Calu3 (cell line): ENCODE data around the gene CCDC85C. TPM values are rescaled to one million over a fixed set of nuclear protein-coding genes. Genes with fewer than 3 reads are reported as not detected.

Source experiments
- BruUV-seq: library from RNA; stranded (reverse); fragments of 400-500 nt; replicated peaks from 2 replicates; lab custom pipeline; 2021; lab: Mats Ljungman, UMichigan
- CTCF ChIA-PET: fragments of 300-600 bp; sonication (Branson Sonifier 250); formaldehyde crosslinking; loops from one replicate; lab custom pipeline; 2022; ENCODE audit warnings: antibody characterized with exemption; lab: Charles Lee
- DNase-seq: peaks from one replicate; pipeline ENCODE4 v3.0.0; 2022
- H3K27ac Mint-ChIP-seq: one replicate; pipeline ENCODE4 v1.8.0; 2022; ENCODE audit warnings: mixed read lengths; ENCODE audit not compliant: unreplicated experiment
- H3K27me3 Mint-ChIP-seq: one replicate; pipeline ENCODE4 v1.8.0; 2022; ENCODE audit warnings: mixed read lengths; ENCODE audit not compliant: unreplicated experiment
- H3K36me3 Mint-ChIP-seq: one replicate; pipeline ENCODE4 v1.8.0; 2022; ENCODE audit warnings: mild to moderate bottlenecking, moderate library complexity, mixed read lengths; ENCODE audit not compliant: insufficient read depth, unreplicated experiment
- H3K4me1 Mint-ChIP-seq: one replicate; pipeline ENCODE4 v1.8.0; 2022; ENCODE audit warnings: mild to moderate bottlenecking, low read depth, mixed read lengths; ENCODE audit not compliant: unreplicated experiment
- H3K4me3 Mint-ChIP-seq: one replicate; pipeline ENCODE4 v1.8.0; 2022; ENCODE audit warnings: mild to moderate bottlenecking, low read depth, moderate library complexity, mixed read lengths; ENCODE audit not compliant: unreplicated experiment
- H3K9me3 Mint-ChIP-seq: one replicate; pipeline ENCODE4 v1.8.0; 2022; ENCODE audit warnings: low read depth, mixed read lengths; ENCODE audit not compliant: unreplicated experiment
- intact Hi-C: fragments of 100-400 bp; cut with micrococcal nuclease; formaldehyde crosslinking; loops from one replicate; pipeline ENCODE4 v1.10.0; 2022; ENCODE audit not compliant: unreplicated experiment
- total RNA-seq: library from RNA; stranded (reverse); gene quantifications from 2 replicates; pipeline ENCODE4 v1.2.3, GENCODE V29; 2022
- TF ChIP-seq, protein P1 (sequence below): fragments of 200-600 bp; IDR thresholded peaks from one replicate; pipeline ENCODE4 v1.8.0; 2022; ENCODE audit warnings: antibody characterized with exemption; ENCODE audit not compliant: unreplicated experiment

Gene CCDC85C
- total RNA-seq, 1 experiment from 2014 or later: 45.1 TPM

GRCh38 chr14:99550387-99550992 is 53.5 kb downstream of the CCDC85C start:
- no peak for DNase-seq
- TF ChIP-seq, protein P1, sequence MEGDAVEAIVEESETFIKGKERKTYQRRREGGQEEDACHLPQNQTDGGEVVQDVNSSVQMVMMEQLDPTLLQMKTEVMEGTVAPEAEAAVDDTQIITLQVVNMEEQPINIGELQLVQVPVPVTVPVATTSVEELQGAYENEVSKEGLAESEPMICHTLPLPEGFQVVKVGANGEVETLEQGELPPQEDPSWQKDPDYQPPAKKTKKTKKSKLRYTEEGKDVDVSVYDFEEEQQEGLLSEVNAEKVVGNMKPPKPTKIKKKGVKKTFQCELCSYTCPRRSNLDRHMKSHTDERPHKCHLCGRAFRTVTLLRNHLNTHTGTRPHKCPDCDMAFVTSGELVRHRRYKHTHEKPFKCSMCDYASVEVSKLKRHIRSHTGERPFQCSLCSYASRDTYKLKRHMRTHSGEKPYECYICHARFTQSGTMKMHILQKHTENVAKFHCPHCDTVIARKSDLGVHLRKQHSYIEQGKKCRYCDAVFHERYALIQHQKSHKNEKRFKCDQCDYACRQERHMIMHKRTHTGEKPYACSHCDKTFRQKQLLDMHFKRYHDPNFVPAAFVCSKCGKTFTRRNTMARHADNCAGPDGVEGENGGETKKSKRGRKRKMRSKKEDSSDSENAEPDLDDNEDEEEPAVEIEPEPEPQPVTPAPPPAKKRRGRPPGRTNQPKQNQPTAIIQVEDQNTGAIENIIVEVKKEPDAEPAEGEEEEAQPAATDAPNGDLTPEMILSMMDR: no peak
- BruUV-seq: no TSS peak
- H3K4me1 Mint-ChIP-seq: peaks cover 28% of the 10 kb centered on the region
- no peaks in the 10 kb centered on the region for H3K36me3 Mint-ChIP-seq
- H3K9me3 Mint-ChIP-seq: no peaks in the 10 kb centered on the region
- no peaks in the 10 kb centered on the region for H3K27me3 Mint-ChIP-seq
- CTCF ChIA-PET: no interaction called here
- H3K4me3 Mint-ChIP-seq: no peak overlapping the region
- intact Hi-C loops: no loop called here
- no peak overlapping the region for H3K27ac Mint-ChIP-seq

DNA sequence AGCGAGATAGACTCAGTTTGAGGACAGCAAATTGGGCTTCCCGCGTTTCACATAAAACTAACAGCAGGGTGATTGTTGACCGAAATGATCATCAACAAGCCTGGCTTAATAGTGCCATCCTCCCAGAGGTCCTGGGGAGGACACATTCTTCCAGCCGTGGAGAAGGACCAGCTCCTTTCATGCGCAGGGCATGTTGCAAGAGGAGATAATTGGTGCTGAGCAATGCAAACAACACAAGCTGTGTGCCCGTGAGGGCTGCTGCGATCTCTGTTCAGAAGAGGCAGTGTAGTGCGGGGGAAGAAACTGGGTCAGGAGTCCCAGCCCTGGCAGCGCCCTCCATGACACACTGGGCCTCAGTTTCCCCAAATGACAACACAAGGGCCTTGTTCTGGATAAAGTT is 54.3 kb downstream of the CCDC85C start:
- BruUV-seq: no TSS peak
- H3K27ac Mint-ChIP-seq: no peak overlapping the region
- peaks cover 20% of the 10 kb centered on the region for H3K4me1 Mint-ChIP-seq
- no peak for DNase-seq
- H3K27me3 Mint-ChIP-seq: no peaks in the 10 kb centered on the region
- H3K9me3 Mint-ChIP-seq: no peaks in the 10 kb centered on the region
- no peaks in the 10 kb centered on the region for H3K36me3 Mint-ChIP-seq
- CTCF ChIA-PET: no interaction called here
- TF ChIP-seq, protein P1: no peak
- intact Hi-C loops: no loop called here
- no peak overlapping the region for H3K4me3 Mint-ChIP-seq

- no peaks in the 10 kb centered on the region for H3K9me3 Mint-ChIP-seq
- no peak overlapping the region for H3K4me3 Mint-ChIP-seq
- H3K4me1 Mint-ChIP-seq: peaks cover 13% of the 10 kb centered on the region
- no peak overlapping the region for H3K27ac Mint-ChIP-seq
- CTCF ChIA-PET: no interaction called here
- no peaks in the 10 kb centered on the region for H3K27me3 Mint-ChIP-seq
- H3K36me3 Mint-ChIP-seq: no peaks in the 10 kb centered on the region
- no peak for DNase-seq
- BruUV-seq: no TSS peak
- intact Hi-C loops: no loop called here
- TF ChIP-seq, protein P1: no peak
Observed at GRCh38 chr14:99548871-99549515, 55.0 kb downstream of the CCDC85C start.

- Mint-ChIP-seq H3K27me3 (no peaks in the 10 kb centered on the region), H3K36me3 (no peaks in the 10 kb centered on the region), H3K4me3 (no peak overlapping the region), H3K27ac (no peak overlapping the region), H3K9me3 (no peaks in the 10 kb centered on the region), H3K4me1 (peaks cover 9% of the 10 kb centered on the region)
- CTCF ChIA-PET: interaction anchor here (0.6 kb wide), 1 partner anchor 172 kb away, joined by 4 read pairs; no protein-coding TSS in a partner anchor
- TF ChIP-seq, protein P1: no peak
- BruUV-seq: no TSS peak
- DNase-seq: no peak
- intact Hi-C loops: no loop called here
Observed at GRCh38 chr14:99548255-99548654, 55.8 kb downstream of the CCDC85C start.
